GM23338 (cell line): ENCODE results near the gene CDH23. TPM values are rescaled to one million over a fixed set of nuclear protein-coding genes. Genes with fewer than 3 reads are reported as not detected.

Source experiments
- ATAC-seq: fragments of 200-7000 bp; cut with Tn5 transposase; 3 replicates; pipeline ENCODE4 v1.9.1; 2020
- DNase-seq: peaks from one replicate; pipeline ENCODE4 v3.0.0-alpha.2; 2015; ENCODE audit warnings: low spot score
- H2AFZ ChIP-seq: fragments of 200-600 bp; sonication (generic); 2 replicates; pipeline ENCODE4 v1.8.0; 2016; ENCODE audit warnings: antibody characterized with exemption, mild to moderate bottlenecking, moderate library complexity
- H3F3A ChIP-seq: fragments of 200-600 bp; sonication (generic); replicated peaks from 2 replicates; pipeline ENCODE4 v1.8.0; 2017; ENCODE audit warnings: antibody characterized with exemption, mixed run types, low read depth
- H3K27ac ChIP-seq: fragments of 200-600 bp; sonication (generic); 2 replicates; pipeline ENCODE4 v1.6.1; 2016; ENCODE audit warnings: low read depth
- H3K27me3 ChIP-seq: fragments of 200-600 bp; sonication (generic); 2 replicates; pipeline ENCODE4 v1.8.0; 2016; ENCODE audit warnings: mild to moderate bottlenecking, mixed run types, moderate library complexity; ENCODE audit not compliant: insufficient read depth
- H3K36me3 ChIP-seq: fragments of 200-600 bp; sonication (generic); 2 replicates; pipeline ENCODE4 v1.8.0; 2016; ENCODE audit warnings: mild to moderate bottlenecking; ENCODE audit not compliant: insufficient read depth
- H3K4me1 ChIP-seq: fragments of 200-600 bp; sonication (generic); 2 replicates; pipeline ENCODE4 v1.8.0; 2016; ENCODE audit warnings: mild to moderate bottlenecking, moderate library complexity; ENCODE audit not compliant: insufficient read depth
- H3K4me2 ChIP-seq: fragments of 200-600 bp; sonication (generic); 2 replicates; pipeline ENCODE4 v1.7.1; 2017; ENCODE audit warnings: mixed run types
- H3K4me3 ChIP-seq: fragments of 200-600 bp; sonication (generic); 2 replicates; pipeline ENCODE4 v1.6.1; 2016; ENCODE audit warnings: mixed run types
- H3K79me2 ChIP-seq: fragments of 200-600 bp; sonication (generic); replicated peaks from 2 replicates; pipeline ENCODE4 v1.8.0; 2017; ENCODE audit warnings: mild to moderate bottlenecking; ENCODE audit not compliant: insufficient read depth
- H3K9me2 ChIP-seq: fragments of 200-600 bp; sonication (generic); 2 replicates; pipeline ENCODE4 v1.8.0; 2017; ENCODE audit not compliant: insufficient read depth
- H4K20me1 ChIP-seq: fragments of 200-600 bp; sonication (generic); replicated peaks from 2 replicates; pipeline ENCODE4 v1.8.0; 2017; ENCODE audit warnings: mild to moderate bottlenecking; ENCODE audit not compliant: insufficient read depth
- H3K27ac Mint-ChIP-seq: 2 replicates; pipeline ENCODE4 v1.8.0; 2020; ENCODE audit warnings: inconsistent platforms, mild to moderate bottlenecking, moderate library complexity, mixed read lengths
- H3K27me3 Mint-ChIP-seq: 3 replicates; pipeline ENCODE4 v1.8.0; 2022; ENCODE audit warnings: low read depth, mild to moderate bottlenecking, moderate library complexity, mixed read lengths, inconsistent platforms; ENCODE audit not compliant: insufficient read depth, poor library complexity
- H3K36me3 Mint-ChIP-seq: 3 replicates; pipeline ENCODE4 v1.8.0; 2021; ENCODE audit warnings: low read depth, mild to moderate bottlenecking, inconsistent platforms, moderate library complexity, mixed read lengths
- H3K4me1 Mint-ChIP-seq: 3 replicates; pipeline ENCODE4 v1.8.0; 2020; ENCODE audit warnings: mild to moderate bottlenecking, inconsistent platforms, mixed read lengths
- H3K4me3 Mint-ChIP-seq: 3 replicates; pipeline ENCODE4 v1.8.0; 2021; ENCODE audit warnings: moderate library complexity, mild to moderate bottlenecking, inconsistent platforms, mixed read lengths
- H3K9me3 Mint-ChIP-seq: 3 replicates; pipeline ENCODE4 v1.8.0; 2020; ENCODE audit warnings: moderate library complexity, mild to moderate bottlenecking, inconsistent platforms, mixed read lengths
- CREB1 ChIP-seq: fragments of 250-450 bp; sonication (Bioruptor Pico); IDR thresholded peaks from 2 replicates; pipeline ENCODE4 v1.5.0; 2020; ENCODE audit warnings: low read depth, mild to moderate bottlenecking, moderate library complexity
- JUNB ChIP-seq: IDR thresholded peaks from one replicate; pipeline ENCODE4 v1.6.1; 2016; ENCODE audit warnings: antibody characterized with exemption; ENCODE audit not compliant: unreplicated experiment
- STAT1 ChIP-seq: IDR thresholded peaks from one replicate; pipeline ENCODE4 v1.6.1; 2016; ENCODE audit warnings: antibody characterized with exemption; ENCODE audit not compliant: unreplicated experiment
- ZNF331 ChIP-seq: fragments of 250-450 bp; sonication (Bioruptor Pico); IDR thresholded peaks from 2 replicates; pipeline ENCODE4 v1.5.0; 2020; ENCODE audit warnings: low read depth, mild to moderate bottlenecking, moderate library complexity
- polyA plus RNA-seq: library from polyadenylated mRNA; unstranded; fragments of >200 nt; fragmentation: Nextera tagmentation; extraction: Ambion mirVana; gene quantifications from 2 replicates; pipeline ENCODE4 v1.2.1, GENCODE V29; 2016
- total RNA-seq: library from RNA; depleted of rRNA; stranded (reverse); fragments of >200 nt; shearing (Covaris generic); gene quantifications from 2 replicates; pipeline ENCODE4 v1.2.3, GENCODE V29; 2014
- TF ChIP-seq, protein P1 (sequence below), 2 experiments: fragments of 200-600 bp in 1 of 2; sonication (generic) in 1 of 2; conservative IDR thresholded peaks; 2 replicates each; pipeline versions ENCODE4 v1.5.1 to v1.6.1; 2016 to 2017; ENCODE audit warnings: antibody characterized with exemption in 2 of 2, low read depth in 2 of 2, mild to moderate bottlenecking in 2 of 2, moderate library complexity in 1 of 2
- TF ChIP-seq, protein P2 (sequence below): IDR thresholded peaks from one replicate; pipeline ENCODE4 v1.6.1; 2018; ENCODE audit warnings: antibody characterized with exemption; ENCODE audit not compliant: unreplicated experiment

The CDH23 gene
- total and polyA plus RNA-seq, 2 experiments from 2014 or later, result 0.95 to 4.3 TPM

DNA sequence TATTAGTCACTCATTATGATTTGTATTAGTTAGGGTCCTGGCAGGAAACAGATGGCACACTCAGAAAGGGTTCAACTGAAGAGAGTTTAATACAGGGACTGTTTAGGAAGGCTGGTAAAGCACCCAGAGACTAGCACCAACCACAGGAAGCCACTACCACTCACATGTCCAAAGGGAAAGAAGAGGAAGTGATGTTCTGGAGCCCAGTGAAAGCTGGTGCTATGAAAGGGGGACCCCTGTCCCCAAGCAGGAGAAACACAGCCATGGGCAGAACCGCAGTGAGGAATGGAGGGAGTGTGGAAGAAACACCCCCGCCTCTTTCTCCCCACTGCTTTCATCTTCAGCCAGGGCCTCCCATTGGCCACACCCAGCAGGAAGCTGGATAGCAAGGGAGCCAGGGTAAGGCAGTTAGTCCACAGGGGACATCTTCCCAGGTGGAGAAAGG lies 379.8 kb downstream of the CDH23 start:
- no peak overlapping the region for H3K27ac ChIP-seq
- no peaks in the 10 kb centered on the region for H3K79me2 ChIP-seq
- DNase-seq (no peak), ATAC-seq (no peak)
- Mint-ChIP-seq H3K9me3 (0 out of 3 replicates have a peak, but pooled peaks cover 2% of the 10 kb centered on the region), H3K4me3 (no peak overlapping the region), H3K27me3 (peaks cover 11% of the 10 kb centered on the region), H3K36me3 (no peaks in the 10 kb centered on the region), H3K27ac (no peak overlapping the region), H3K4me1 (peaks cover 12% of the 10 kb centered on the region)
- peaks cover 12% of the 10 kb centered on the region; the same call in 1 of the 2 replicates for H3K27me3 ChIP-seq
- H2AFZ ChIP-seq, result no peak overlapping the region
- H3K4me3 ChIP-seq, result no peak overlapping the region
- no peaks in the 10 kb centered on the region for H3F3A ChIP-seq
- no peaks in the 10 kb centered on the region for H4K20me1 ChIP-seq
- H3K36me3 ChIP-seq, result no peaks in the 10 kb centered on the region
- no peaks in the 10 kb centered on the region for H3K9me2 ChIP-seq
- H3K4me2 ChIP-seq, result no peak overlapping the region
- H3K4me1 ChIP-seq, result no peaks in the 10 kb centered on the region
- TF ChIP-seq, protein P1, sequence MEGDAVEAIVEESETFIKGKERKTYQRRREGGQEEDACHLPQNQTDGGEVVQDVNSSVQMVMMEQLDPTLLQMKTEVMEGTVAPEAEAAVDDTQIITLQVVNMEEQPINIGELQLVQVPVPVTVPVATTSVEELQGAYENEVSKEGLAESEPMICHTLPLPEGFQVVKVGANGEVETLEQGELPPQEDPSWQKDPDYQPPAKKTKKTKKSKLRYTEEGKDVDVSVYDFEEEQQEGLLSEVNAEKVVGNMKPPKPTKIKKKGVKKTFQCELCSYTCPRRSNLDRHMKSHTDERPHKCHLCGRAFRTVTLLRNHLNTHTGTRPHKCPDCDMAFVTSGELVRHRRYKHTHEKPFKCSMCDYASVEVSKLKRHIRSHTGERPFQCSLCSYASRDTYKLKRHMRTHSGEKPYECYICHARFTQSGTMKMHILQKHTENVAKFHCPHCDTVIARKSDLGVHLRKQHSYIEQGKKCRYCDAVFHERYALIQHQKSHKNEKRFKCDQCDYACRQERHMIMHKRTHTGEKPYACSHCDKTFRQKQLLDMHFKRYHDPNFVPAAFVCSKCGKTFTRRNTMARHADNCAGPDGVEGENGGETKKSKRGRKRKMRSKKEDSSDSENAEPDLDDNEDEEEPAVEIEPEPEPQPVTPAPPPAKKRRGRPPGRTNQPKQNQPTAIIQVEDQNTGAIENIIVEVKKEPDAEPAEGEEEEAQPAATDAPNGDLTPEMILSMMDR (conservative IDR thresholded peaks at IDR 0.05; ENCODE audit: low read depth in 2 of 2), result 0 out of 4 replicates have a peak, but pooled peaks of 1 of the 2 experiments have one; percentile 2
- no peak for TF ChIP-seq ZNF331 (CRISPR knock-in tag)

DNA sequence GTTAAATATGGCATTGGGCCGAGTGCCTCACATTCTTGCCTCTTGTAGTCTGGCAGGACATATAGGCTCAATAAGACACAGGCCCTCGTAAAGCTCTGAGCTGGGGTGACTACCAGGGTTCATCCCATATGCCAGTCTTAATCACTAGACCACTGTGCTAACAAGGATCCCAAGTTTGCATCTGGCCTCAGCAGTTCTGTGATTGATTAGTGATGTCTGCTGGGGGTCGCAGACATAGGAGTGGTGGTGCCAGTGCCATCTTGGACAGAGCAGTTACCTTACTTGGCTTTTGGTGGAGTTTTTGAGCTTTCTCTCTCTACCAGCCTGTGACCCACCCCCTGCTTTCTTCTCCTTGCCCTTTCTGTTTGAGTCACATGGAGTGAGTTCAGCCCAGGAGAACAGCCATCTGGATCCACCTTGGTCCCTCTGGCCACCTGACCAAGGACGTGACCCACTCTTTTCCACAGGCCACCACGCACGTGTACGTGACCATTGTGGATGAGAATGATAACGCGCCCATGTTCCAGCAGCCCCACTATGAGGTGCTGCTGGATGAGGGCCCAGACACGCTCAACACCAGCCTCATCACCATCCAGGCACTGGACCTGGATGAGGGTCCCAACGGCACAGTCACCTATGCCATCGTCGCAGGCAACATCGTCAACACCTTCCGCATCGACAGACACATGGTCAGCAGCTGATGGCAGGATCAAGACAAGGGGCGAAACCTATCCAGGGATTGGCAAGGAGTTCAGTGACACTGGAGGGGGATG lies 380.7 kb downstream of the CDH23 start:
- Histone ChIP-seq H4K20me1 (no peaks in the 10 kb centered on the region), H3K27me3 (peaks cover 8% of the 10 kb centered on the region; the same call in 1 of the 2 replicates), H3F3A (no peaks in the 10 kb centered on the region), H3K4me1 (peaks cover 3% of the 10 kb centered on the region; the same call in 1 of the 2 replicates), H3K4me3 (no peak overlapping the region), H3K4me2 (no peak overlapping the region), H2AFZ (no peak overlapping the region), H3K36me3 (no peaks in the 10 kb centered on the region), H3K27ac (no peak overlapping the region), H3K79me2 (no peaks in the 10 kb centered on the region), H3K9me2 (no peaks in the 10 kb centered on the region)
- Mint-ChIP-seq H3K27me3 (peaks cover 11% of the 10 kb centered on the region), H3K4me1 (peaks cover 14% of the 10 kb centered on the region), H3K9me3 (0 out of 3 replicates have a peak, but pooled peaks cover 2% of the 10 kb centered on the region), H3K36me3 (no peaks in the 10 kb centered on the region), H3K4me3 (no peak overlapping the region), H3K27ac (no peak overlapping the region)
- ATAC-seq (no peak), DNase-seq (no peak)
- TF ChIP-seq, protein P2, sequence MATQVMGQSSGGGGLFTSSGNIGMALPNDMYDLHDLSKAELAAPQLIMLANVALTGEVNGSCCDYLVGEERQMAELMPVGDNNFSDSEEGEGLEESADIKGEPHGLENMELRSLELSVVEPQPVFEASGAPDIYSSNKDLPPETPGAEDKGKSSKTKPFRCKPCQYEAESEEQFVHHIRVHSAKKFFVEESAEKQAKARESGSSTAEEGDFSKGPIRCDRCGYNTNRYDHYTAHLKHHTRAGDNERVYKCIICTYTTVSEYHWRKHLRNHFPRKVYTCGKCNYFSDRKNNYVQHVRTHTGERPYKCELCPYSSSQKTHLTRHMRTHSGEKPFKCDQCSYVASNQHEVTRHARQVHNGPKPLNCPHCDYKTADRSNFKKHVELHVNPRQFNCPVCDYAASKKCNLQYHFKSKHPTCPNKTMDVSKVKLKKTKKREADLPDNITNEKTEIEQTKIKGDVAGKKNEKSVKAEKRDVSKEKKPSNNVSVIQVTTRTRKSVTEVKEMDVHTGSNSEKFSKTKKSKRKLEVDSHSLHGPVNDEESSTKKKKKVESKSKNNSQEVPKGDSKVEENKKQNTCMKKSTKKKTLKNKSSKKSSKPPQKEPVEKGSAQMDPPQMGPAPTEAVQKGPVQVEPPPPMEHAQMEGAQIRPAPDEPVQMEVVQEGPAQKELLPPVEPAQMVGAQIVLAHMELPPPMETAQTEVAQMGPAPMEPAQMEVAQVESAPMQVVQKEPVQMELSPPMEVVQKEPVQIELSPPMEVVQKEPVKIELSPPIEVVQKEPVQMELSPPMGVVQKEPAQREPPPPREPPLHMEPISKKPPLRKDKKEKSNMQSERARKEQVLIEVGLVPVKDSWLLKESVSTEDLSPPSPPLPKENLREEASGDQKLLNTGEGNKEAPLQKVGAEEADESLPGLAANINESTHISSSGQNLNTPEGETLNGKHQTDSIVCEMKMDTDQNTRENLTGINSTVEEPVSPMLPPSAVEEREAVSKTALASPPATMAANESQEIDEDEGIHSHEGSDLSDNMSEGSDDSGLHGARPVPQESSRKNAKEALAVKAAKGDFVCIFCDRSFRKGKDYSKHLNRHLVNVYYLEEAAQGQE, result no peak
- no peak for TF ChIP-seq CREB1
- TF ChIP-seq JUNB, result no peak
- TF ChIP-seq, protein P1 (conservative IDR thresholded peaks at IDR 0.05; ENCODE audit: low read depth in 2 of 2), result no peak
- TF ChIP-seq STAT1, result no peak
